ENCODE measurements around the gene TMEM212.

GRCh38 chr3:171896316-171896715 lies 53.2 kb downstream of the TMEM212 start:
- no peak for TF ChIP-seq EZH2 (IDR thresholded peaks at IDR 0.05; ENCODE audit: low read length)
- TF ChIP-seq CTCF (optimal IDR thresholded peaks at IDR 0.05 in 1 of 3, IDR thresholded peaks at IDR 0.05 in 1 of 3, conservative IDR thresholded peaks at IDR 0.05 in 1 of 3; ENCODE audit: extremely low read depth in 1 of 3, insufficient read depth in 2 of 3, low read length in 3 of 3), result no peak
